AG04450 (cell line): ENCODE results near the gene PDGFA. TPM values are rescaled to one million over a fixed set of nuclear protein-coding genes. Genes with fewer than 3 reads are reported as not detected.

Experiments
- CTCF ChIA-PET: fragments of 300-600, 350-600 bp; formaldehyde crosslinking; extraction: SDS; loops from one replicate; lab custom pipeline; 2022; ENCODE audit warnings: antibody characterized with exemption, inconsistent platforms; lab: Charles Lee
- POLR2A ChIA-PET: fragments of 350-600 bp; formaldehyde crosslinking; extraction: SDS; loops from one replicate; lab custom pipeline; 2021; ENCODE audit warnings: antibody characterized with exemption, inconsistent platforms; lab: Yijun Ruan, JAX
- DNase-seq: peaks from one replicate; pipeline ENCODE4 v3.0.0-alpha.2; 2011; ENCODE audit warnings: low read depth, low spot score
- H3K27ac ChIP-seq: one replicate; pipeline ENCODE4 v1.5.1; 2012; ENCODE audit warnings: low read depth, low read length, control low read depth
- H3K27me3 ChIP-seq: one replicate; pipeline ENCODE4 v1.6.0; 2012; ENCODE audit warnings: low read length; ENCODE audit not compliant: control insufficient read depth, insufficient read depth
- H3K4me3 ChIP-seq: 2 replicates; pipeline ENCODE4 v1.5.1; 2011; ENCODE audit warnings: mild to moderate bottlenecking, low read depth, low read length, control low read depth
- H3K9me3 ChIP-seq: 2 replicates; pipeline ENCODE4 v1.5.1; 2012; ENCODE audit warnings: low read length; ENCODE audit not compliant: control insufficient read depth, insufficient read depth
- polyA plus RNA-seq: library from polyadenylated mRNA; depleted of rRNA; stranded (reverse); fragments of >200 nt; gene quantifications from 2 replicates; pipeline ENCODE4 v1.2.3, GENCODE V29; 2011
- TF ChIP-seq, protein P1 (sequence below): IDR thresholded peaks from 2 replicates; pipeline ENCODE4 v1.5.1; 2011; ENCODE audit warnings: low read depth, low read length, control low read depth, inconsistent platforms

PDGFA gene
- polyA plus RNA-seq, 1 experiment: 2.0 TPM

DNA sequence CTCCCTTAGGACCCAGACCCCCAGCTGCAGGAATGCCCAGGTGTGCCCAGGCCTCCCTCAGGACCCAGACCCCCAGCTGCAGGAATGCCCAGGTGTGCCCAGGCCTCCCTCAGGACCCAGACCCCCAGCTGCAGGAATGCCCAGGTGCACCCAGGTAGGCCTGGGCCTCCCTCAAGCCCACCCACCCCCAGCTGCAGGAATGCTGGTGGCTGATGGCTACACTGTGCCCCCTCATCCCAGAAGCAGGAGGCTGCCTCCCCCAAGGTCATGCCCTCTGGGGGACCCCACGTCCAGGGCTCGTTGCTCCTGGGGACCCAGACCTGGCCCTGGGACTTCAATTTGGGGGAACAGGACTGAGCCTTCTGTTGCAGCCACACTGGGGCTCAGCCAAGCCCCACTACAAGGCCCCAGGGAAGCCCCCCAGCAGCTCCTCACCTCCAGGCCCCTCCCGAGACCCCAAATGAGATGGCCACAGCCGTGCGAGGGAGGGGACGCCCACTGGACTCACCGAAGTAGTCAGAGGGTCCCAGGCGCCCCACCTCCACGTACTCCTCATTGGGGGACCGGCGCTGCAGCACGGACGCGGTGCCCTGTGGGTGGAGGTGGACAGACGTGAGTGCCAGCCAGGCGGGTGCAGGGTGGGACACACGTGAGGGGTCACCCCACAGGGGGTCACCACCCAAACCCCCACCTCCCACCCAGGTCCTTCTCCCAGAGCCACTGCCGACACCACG lies 31.4 kb upstream of the PDGFA start:
- TF ChIP-seq, protein P1, sequence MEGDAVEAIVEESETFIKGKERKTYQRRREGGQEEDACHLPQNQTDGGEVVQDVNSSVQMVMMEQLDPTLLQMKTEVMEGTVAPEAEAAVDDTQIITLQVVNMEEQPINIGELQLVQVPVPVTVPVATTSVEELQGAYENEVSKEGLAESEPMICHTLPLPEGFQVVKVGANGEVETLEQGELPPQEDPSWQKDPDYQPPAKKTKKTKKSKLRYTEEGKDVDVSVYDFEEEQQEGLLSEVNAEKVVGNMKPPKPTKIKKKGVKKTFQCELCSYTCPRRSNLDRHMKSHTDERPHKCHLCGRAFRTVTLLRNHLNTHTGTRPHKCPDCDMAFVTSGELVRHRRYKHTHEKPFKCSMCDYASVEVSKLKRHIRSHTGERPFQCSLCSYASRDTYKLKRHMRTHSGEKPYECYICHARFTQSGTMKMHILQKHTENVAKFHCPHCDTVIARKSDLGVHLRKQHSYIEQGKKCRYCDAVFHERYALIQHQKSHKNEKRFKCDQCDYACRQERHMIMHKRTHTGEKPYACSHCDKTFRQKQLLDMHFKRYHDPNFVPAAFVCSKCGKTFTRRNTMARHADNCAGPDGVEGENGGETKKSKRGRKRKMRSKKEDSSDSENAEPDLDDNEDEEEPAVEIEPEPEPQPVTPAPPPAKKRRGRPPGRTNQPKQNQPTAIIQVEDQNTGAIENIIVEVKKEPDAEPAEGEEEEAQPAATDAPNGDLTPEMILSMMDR: no peak
- CTCF ChIA-PET: no interaction called here
- Histone ChIP-seq H3K4me3 (no peak overlapping the region), H3K9me3 (peaks cover 7% of the 10 kb centered on the region; the same call in 1 of the 2 replicates), H3K27ac (no peak overlapping the region), H3K27me3 (peaks cover 4% of the 10 kb centered on the region)
- DNase-seq: no peak
- POLR2A ChIA-PET: no interaction called here

DNA sequence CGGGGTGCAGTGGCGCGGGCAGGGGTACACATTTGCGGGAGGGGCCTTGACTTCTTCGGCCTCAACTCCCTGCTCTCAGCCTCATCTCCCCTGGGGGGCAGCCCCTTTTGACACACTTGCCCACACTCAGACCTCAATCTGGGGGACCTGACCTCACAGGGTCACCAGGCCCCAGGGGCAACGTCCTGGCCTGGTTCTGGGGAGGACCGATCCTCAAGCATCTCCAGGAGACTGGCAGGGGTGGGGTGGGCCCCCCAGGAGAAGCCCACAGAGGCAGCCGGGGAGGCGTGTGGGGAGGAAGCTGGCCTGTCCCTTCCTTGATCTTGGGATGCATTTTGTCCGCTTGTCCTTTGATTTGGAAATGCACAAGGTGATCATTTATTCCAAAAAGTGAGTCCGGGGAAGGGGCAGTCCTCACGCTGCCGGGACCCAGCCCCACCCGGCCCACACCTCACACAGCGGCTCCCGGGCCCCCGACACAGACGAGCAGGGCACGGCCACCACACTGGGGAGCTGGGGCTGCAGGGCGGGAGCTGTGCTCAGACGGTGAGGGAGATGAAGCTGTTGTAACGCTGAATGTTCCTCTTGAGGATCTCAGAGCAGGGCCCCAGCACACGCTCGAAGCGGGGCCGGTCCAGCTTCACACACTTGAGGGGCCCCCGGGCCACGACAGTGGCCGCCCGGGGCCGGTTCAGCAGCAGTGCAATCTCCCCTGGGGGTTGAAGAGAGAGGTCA lies 30.4 kb upstream of the PDGFA start:
- Histone ChIP-seq H3K4me3 (no peak overlapping the region), H3K9me3 (peaks cover 11% of the 10 kb centered on the region; the same call in 1 of the 2 replicates), H3K27me3 (peaks cover 4% of the 10 kb centered on the region), H3K27ac (no peak overlapping the region)
- TF ChIP-seq, protein P1: no peak
- CTCF ChIA-PET: no interaction called here
- POLR2A ChIA-PET: no interaction called here
- no peak for DNase-seq

DNA sequence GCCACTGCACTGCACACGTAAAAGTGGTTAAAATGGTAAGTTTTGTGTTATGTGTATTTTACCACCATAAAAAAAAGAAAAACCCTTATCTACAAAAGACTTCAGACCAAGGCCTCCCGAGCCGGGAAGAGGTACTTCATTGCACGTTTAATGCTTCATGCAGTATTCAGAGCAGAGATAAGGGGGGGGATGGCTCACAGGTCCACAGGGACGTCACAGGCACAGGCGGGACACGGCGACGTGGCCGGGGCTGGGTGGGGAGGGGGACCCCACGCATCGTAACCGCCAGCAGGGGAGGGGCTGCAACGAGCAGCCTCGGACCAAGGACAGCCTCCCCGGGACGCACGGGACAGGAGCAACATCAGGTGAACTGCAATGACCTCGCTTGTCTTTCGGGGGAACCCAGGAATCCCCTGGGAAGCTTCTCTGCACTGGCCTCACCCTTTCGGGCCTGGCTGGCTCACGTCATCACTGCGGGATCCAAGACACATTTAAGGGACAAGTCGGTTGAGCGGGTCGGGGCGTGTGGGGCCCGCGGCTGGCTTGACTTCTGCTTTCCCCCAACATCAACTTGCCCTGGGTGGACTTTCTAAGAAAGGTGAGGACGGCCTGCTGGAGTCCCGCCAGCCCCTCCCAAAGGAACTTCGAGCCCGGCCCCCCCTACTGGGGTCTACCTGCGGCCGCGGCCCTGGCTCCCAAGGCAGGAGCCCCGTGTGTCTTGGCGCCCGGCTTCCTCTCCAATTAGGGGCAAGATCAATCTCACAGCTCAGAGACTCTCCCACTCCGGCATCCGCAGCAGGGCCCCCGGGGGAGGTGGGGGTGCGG lies 29.6 kb upstream of the PDGFA start:
- no peak overlapping the region for H3K4me3 ChIP-seq
- POLR2A ChIA-PET: no interaction called here
- CTCF ChIA-PET: no interaction called here

DNA sequence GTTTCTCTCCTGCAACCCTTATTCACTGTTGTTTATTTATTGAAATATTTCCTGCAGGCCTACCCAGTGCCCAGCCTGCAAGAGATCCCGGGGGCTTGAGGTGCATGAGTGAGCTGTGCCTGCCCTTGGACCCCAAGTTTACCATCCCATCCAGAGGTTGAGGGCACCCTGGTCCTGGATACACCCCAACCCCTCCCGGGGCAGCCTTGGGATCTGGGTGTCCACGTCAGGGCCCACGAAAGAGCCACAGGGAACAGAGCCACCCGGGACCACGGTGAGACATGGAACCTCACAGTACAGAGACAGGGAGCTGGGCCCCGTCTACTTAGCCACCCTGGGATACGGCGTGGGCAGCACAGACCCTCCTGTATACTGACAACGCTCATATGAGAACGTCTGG lies 28.8 kb upstream of the PDGFA start:
- ChIA-PET POLR2A (no interaction called here), CTCF (no interaction called here)
- no peak overlapping the region for H3K27ac ChIP-seq
- no peak overlapping the region for H3K4me3 ChIP-seq
- TF ChIP-seq, protein P1: no peak
- peaks cover 4% of the 10 kb centered on the region for H3K27me3 ChIP-seq
- H3K9me3 ChIP-seq: peaks cover 11% of the 10 kb centered on the region; the same call in 1 of the 2 replicates
- DNase-seq: no peak

More for the DNA sequence above, 29.6 kb upstream of the PDGFA start:
- no peak overlapping the region for H3K27ac ChIP-seq
- H3K9me3 ChIP-seq: peaks cover 11% of the 10 kb centered on the region; the same call in 1 of the 2 replicates
- DNase-seq: no peak
- TF ChIP-seq, protein P1: no peak
- peaks cover 4% of the 10 kb centered on the region for H3K27me3 ChIP-seq
